NCI-H2081 treated with DMSO at 0.1 percent for 48 hours (cell line): Measurements from ENCODE around the gene MYLK.

Experiments
- DNase-seq: peaks from one replicate; lab custom pipeline; 2025; lab: John Stamatoyannopoulos, UW

The MYLK gene

DNA sequence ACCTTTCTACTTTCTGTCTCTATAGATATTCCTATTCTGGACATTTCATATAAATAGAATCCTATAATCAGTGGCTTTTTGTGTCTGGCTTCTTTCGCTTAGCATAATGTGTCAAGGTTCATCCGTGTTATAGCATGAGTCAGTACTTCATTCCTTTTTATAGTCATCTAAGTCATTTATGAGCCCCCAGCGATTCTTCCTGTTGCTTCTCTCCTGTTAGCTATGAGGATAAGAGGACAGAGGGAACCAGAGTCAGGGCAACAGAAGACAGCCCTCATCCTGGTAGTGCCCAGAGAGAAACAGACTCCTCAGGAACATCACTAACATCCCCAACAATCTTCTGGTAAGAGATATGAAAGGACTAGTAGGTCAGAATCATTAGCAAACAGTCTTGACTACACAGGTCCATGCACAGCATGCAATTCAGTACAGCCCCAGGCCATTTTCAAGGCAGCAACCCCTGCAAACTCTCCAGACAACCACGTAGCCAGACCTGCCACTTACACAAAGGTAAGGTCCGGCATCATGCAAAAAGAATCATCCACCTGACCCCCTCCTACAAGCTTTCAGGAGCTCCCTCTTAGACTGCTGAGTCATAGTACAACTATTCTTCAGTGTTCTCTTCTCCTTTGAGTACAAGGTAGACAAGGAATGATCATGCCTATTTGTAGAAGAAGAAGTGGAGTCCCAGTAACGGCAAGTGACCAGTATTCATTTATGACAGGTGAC, 91.5 kb downstream of the MYLK start:
- no peak for DNase-seq

DNA sequence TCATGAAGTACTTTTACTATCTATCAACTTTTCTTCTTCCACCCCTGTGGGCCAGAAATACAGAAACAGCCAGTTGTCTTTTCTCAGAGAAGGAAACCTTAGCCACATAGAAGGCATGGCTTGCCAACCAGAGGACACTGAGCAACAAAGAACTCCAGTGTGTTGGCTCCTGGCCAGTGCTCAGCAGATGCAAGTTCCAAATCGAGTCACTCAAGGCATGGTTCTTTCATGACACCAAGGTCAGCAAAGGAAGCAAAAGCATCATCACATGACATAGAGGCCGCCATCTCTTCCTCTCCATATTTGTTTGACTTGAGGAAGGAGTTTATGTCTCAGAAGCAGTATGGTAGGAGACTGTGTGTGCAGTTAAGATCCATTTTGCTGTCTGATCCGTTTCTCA, 92.2 kb downstream of the MYLK start:
- no peak for DNase-seq

DNA sequence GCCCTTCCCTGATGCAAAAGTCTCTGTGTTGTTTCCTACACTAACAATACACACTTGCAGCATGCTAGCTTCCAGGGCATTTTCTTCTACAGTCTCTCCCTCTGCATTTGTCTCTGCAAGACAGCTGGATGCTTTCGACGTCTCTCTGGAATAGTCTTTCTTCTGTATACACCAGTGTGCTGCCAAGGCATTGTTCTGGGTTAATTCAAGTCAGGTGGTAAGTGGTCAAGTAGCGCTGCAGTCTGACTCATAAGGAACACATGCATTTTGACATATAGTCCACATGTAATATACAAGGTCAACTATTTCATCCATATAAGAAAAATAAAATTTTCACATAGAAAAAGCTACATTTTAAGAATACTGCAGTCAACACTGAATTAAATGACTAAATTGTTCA, 92.7 kb downstream of the MYLK start:
- DNase-seq: no peak

DNA sequence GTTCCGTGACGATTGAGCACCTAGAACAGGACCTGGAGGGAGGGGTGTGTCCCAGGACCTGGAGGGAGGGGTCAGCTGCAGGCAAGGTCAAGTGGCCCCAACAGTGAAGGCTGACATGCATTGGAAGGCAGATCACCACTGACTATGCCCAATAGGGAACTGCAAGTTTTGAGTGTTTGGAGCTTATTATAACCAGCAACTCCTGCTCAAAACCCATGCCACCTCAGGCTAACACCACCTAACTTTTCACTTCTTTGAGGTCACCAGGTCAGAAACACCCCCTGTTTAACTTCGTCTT, 93.1 kb downstream of the MYLK start:
- DNase-seq: no peak

DNA sequence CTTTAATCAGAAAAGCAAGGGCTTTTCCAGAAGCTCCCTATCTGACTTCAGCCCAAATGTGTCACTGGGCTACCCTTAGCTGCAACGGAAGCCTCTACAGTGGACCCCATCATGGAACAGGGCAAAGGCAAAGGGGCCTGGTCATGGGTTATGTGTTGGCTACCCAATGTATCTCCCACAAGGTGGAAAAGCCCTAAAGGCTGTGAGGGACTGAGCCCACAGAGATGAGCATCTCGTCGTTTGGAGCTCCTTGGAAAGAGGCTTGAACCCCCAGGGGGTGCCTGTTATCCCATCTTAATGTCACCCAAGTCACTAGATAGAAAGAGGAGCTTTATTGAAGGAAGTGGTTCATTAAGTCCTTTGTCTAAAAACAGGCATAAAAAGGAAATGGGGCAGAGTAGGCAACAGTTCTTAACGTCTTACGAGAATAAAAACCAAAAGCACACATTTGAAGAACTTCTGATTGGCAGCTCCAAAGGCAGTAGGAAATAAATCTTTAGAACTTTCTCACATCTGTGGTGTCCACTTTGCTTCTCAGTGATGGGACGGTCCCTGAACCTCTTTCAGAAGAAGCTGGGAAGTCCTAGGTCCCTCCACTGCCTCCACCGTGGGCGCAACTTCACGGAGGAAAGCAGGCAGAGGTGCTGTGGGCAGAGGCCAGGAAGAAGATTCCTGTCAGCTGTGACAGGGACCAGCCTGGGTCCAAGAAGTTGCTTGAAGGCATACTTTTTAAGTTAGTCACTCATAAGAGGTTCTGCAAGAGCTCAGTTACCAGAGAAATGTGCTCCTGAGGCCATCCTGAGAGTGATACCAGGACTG, 93.7 kb downstream of the MYLK start:
- DNase-seq: no peak

DNA sequence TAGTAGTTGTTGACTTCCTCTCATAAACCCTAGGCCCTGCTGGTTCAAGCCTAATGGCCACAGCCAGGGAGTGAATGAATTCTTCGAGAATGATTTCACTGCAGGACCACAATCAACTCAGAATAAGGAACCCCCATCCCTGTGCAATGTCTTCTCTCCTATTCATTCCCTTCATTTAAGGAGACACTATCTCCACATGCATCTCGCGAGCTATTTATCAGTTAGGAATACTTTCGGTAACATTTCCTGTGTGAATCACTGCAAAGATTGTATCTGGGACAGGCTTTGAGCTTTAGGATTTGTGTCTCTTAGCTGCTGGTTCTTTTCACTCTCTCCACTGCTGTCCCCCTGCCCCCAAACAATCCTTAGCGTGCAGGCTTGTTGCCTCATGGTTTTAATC, 94.4 kb downstream of the MYLK start:
- DNase-seq: no peak

DNA sequence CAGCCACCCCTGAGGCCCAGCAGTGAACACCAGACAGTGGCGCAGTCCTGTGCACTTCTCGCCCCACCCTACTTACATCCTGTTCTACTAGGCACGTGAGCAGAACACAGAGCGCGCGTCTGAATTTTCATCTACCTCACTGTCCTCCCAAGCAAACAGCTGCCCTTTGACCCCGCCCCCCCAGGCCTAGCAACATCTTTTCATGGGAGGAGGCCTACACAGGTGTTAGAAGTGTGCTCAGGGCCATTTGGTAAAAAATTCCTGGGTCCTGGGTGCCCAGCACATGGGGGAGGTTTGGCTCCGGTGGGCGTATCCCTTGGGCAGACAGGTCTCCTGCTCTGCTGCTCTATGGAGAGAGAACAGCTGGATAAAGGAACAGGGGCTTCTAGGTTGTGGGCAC, 95.0 kb downstream of the MYLK start:
- DNase-seq: no peak

DNA sequence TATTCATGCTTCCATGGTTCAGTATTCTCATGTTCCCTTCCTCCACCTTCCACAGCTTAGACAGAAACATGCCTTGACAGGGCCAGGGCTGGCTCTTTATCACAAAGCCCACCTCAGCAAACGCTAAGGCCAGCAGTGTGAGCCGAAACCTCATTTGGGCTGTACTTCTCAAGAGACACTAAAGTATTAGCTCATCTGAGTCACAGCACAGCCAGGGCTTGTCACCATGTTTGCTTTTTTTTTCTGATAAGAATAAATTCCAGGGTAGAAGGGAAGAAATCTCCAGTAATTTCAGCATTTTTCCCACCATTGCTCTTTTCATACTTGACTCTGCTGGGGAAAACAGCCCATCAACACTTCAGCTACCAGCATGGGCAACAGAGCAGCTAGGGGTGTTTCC, 95.4 kb downstream of the MYLK start:
- DNase-seq: no peak

DNA sequence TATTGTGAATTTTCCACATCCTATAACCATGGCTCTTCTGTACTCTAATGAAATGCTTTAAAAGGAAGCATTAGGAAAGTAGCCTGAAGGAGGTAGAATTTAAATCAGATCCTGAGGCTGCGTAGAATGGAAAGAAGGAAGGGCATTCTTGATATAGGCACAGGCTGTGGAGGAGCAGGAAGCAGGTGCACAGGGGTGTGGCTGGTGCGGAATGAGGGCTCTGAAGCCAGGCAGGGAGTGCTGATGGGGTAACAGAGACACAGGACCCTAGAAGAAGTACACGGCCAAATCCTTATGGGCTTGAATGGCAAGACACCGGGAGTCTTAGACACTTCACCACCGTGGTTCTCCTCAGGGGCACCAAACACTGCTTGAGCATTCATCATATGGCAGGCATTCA, 97.0 kb downstream of the MYLK start:
- no peak for DNase-seq

DNA sequence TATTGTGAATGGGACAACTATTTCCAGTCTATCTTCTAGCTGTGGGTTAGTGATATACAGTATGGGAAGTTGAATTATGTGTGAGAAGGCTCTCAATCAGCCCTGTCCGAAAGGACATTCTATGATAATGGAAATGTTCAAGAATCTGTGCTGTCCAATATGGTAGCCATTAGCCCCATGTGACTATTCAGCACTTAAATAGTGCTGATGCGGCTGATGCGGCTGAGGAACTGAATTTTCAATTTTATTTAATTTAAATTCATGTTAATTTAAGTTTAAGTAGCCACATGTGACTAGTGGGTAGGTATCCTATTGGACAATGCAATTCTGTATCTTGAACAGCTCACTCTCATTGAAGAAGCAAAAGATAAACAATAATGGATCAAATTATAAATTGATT, 98.5 kb downstream of the MYLK start:
- no peak for DNase-seq

DNA sequence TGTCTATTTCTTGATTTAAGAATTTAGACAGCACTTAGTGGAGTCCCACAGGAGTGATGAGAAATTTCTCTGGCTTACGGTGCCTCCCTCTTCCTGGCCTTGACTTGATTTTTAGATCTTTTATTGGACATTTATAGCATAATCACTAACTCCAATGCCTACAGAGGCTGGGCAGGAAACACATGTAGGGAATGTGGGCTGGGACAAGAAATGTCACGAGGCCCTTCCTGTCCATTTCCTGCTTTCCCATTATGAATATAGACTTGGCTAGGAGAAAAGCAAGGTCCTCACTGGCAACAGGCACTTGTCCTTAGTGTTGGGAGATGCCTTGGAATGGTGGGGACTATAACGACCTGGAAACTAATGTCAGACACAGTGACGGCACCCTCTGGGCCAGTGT, 100.3 kb downstream of the MYLK start:
- no peak for DNase-seq

DNA sequence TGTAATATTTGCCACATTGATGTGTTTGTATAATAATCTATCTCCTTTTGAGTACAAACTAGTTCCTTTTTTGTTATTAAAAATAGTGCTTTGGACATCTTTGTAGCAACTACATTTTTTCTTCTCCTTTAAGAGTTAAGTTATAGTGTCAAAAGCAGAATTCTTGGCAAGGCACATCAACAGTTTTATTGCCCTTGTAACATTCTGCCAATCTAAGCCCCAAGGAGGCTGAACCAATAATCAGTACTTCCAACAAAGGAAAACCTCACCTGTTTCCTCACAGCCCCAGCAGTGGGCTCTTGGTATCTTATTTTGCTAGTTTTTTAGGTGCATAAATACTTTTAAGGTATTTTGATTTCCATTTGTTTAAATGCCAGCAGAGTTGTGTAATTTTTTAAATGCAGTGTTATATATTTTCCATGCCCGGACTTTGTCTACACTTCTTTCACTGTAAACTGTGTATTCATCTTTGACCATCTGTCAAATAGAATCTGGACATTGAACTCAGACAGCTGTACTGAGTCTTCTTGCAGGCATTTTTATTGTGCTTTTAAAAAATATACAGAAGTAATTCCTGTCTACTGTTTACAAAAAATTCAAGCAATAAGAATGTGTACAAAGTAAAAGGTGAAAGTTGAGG, 101.0 kb downstream of the MYLK start:
- no peak for DNase-seq

DNA sequence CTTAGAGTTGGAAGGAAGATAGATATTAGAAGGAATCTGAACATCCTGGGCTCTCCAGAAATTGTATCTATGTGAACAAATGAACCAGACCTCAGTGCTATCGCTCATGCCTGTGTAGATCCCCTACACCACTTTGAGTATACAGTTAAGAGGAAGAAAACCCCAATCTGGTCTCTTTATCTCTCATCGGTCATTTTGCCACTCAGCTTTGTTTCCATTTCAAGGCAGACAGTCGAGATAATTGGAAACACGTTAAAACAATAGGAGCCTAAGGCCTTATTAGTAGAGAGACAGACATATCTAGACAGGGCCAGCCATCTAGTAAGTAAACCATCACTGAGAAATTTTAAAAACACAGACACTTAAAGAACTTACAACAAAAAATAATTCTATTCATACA, 101.6 kb downstream of the MYLK start:
- no peak for DNase-seq

DNA sequence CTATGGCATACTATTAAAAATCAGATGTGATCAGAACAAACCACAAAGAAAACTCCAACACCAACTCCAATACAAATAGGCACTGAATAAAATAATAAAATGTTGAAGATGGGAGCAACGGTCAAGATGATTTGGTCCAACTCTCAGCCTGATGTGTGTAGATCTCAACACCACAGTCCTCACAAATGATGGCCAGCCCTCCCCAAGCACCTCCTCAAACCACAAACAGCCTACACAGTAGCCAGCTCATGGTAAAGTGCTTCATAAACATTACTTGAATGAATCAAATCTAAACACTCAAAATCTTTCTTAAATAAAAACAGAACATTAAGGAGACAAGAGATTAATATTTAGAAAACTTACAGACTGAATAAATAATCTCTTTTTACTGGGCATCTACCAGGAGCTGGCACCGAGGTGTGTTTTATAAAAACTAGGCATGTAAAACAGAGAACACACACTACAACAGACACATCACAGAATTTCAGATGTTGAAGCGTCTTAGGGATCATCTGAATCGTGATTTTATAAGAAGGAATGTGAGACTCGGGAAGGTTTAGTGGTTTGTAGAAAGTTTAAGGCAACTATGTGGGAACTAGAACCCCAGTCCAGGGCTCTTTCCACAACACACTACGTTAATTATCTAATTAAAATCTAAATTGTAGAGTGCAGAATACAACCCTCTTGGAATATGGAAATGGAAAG, 102.4 kb downstream of the MYLK start:
- no peak for DNase-seq

DNA sequence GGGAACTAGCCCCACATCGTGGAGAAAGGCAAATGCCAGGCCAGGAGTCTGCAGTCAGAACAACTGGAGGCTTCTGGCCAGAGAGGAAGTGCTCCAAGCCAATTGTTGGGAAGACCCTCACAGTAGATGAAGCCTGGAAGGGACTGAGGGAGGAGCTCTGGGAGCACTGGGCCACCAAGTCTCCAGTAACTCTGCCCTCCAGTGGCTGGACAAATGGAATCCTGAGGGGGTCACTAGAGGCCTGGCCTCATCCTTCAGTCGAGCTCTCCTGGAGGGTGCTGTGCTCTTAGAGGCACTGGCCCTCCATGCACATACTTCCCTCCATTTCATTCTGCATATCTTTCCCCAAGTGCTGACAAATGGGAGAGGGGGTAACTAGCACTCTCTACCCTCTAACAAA, 103.0 kb downstream of the MYLK start:
- DNase-seq: no peak

DNA sequence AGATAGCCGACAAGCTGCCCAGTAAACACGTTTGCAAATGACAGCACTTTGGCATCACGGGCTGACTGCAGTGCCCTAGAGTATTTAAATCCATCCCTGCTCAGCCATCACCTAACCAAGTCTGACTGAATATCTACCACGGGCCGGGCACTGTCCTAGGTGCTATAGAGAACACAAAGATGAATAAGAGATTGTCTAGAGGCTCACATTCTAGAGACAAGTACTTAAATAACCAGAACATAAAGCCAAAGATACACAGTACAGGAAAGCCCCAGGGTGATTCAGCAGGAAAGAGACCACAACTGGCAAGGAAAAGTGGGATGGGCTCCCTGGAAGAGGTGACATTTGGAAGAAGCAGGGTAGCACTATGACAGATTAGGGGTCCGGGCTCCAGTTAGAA, 103.5 kb downstream of the MYLK start:
- no peak for DNase-seq

DNA sequence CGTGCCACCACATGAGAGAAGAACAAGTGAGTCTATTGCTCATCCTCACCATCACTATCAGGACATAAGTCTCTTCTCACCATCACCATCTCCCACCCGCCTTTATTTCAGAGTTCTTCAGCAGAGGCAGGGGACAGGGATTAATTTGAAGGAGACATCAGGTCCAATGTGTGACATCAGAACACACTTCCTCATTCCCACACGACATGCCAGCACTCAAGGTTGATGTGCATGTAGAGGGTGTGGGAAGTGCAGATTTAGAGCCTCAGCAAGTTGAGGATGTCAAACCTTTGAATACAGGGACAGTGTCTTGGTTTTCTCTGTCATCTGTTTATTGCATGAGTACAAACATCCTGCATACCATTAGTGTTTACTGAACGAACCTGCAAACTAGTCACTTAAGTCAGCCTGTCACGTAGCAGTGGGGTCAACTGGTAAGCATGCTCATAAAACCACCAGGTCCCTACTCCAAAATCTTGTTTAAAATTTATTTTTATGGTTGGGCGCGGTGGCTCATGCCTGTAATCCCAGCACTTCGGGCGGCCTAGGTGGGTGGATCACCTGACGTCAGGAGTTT, 104.4 kb downstream of the MYLK start:
- DNase-seq: no peak

DNA sequence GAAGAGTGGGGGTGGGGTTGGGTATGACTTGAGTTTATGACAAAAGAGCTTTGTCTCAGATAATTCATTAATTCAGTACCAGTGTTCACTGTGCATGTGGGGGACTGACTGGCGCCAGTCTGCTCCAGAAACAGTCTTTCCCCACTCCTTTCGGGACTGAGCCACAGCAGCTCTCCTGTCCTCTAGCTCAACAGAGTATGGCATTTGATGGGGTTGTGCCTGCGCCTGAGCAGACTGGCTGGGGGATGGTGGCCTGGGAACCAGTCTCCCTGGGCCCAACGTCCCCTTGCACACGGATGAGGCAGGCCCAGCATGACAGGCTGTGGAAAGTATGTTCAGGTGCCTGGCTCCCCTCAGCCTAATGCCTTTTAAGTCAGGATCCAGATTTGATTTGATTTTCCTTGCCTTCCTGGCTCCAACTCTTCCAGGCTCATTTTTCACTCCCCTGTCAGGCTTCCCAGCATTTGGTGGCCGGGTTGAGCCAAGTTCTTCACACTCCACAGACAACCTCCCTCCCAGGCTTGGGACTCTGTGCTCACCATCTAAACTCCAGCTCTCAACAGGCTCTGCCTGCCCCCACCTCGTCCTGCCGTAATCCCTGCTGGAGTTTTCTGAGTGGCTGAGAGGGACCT, 105.0 kb downstream of the MYLK start:
- DNase-seq: no peak

DNA sequence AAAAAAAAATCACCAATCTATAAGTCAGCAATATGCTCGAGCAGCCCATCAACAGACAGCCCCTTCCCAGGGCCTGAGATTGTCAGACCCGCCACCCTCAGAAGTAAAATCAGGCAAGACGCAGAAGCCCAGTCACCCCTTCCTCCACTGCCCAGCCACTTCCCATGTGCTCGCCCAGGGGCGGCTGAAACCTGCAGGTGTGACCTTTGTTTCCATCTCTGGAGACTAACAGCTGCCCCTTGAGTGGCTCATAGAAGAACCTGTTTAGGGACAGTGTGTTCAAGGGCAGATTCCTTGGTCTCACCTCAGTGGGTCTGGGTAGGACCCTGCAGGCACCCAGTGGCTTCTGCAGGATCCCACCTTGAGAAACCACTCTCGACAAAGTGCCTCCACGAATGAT, 105.6 kb downstream of the MYLK start:
- DNase-seq: no peak

DNA sequence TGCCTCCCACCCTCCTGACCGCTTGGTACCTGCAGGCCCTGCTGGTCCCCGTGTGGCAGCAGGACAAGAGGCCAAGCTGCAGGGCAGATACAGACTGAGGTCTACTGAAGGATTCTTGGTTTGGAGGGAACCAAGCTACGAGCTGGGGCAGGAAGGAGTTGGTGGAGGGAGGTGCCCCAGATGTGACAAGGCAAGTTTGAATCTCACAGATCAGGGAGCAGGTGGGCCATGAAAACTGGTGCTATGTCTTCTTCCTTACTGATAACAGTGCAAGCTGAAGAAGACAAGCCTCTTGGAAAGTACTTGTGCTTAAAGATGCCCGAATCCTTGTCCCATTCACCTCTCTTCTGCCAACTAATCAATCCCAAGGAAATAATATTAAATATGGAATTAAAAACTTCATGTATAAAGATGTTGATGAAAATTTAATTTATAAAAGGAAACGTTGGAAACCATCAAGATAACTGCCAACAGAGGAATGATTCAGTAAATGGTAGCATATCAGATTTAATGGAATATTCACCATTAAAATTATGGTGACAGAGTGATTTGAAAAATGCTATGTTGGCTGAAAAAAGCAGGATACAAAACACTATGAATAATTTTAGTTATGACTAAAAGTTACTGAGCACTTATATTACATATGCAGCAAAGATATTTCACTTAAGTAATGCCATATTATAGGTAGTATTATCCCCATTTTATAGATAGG, 107.9 kb downstream of the MYLK start:
- no peak for DNase-seq

DNA sequence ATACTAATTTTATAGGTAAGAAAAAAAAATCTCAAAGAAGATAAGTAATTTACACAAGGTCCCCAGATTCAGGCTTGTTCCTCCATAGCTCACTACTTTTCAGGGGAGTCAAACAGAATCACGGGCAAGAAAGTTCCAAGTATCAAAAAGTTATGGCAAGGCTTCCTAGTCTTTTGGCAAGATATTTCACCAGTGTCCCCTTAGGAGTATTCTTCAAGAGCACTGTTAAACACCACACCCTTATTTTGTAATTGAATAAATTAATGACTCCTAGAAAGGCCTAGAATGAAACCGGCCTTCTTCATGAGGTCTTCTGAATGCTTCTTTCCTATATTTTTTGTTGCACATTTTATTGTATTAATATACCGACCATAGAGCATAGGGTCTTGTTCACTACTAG, 109.7 kb downstream of the MYLK start:
- DNase-seq: no peak
